Activated CD4-positive, alpha-beta memory T cell treated with anti-CD3 and anti-CD28 coated beads for 36 hours (primary cell): ENCODE measurements around the gene TRIM38. TPM values are rescaled to one million over a fixed set of nuclear protein-coding genes. Genes with fewer than 3 reads are reported as not detected.

Experiments
- CTCF ChIA-PET: fragments of 350-600 bp; sonication (Branson Sonifier 250); formaldehyde crosslinking; loops from one replicate; lab custom pipeline; 2021; ENCODE audit warnings: antibody characterized with exemption, inconsistent platforms; lab: Charles Lee
- POLR2A ChIA-PET: fragments of 350-600 bp; sonication (Branson Sonifier 250); formaldehyde crosslinking; loops from one replicate; lab custom pipeline; 2021; ENCODE audit warnings: antibody characterized with exemption; lab: Charles Lee
- DNase-seq: peaks from one replicate; pipeline ENCODE4 v3.0.0-alpha.2; 2020
- H3K27ac Mint-ChIP-seq: one replicate; pipeline ENCODE4 v1.8.0; 2021; ENCODE audit warnings: mixed read lengths
- H3K27me3 Mint-ChIP-seq: one replicate; pipeline ENCODE4 v1.8.0; 2021; ENCODE audit warnings: mixed read lengths
- H3K36me3 Mint-ChIP-seq: one replicate; pipeline ENCODE4 v1.8.0; 2021; ENCODE audit warnings: mixed read lengths
- H3K4me1 Mint-ChIP-seq: one replicate; pipeline ENCODE4 v1.8.0; 2021; ENCODE audit warnings: low read depth, mixed read lengths
- H3K4me3 Mint-ChIP-seq: one replicate; pipeline ENCODE4 v1.8.0; 2021; ENCODE audit warnings: mild to moderate bottlenecking, mixed read lengths
- H3K9me3 Mint-ChIP-seq: one replicate; pipeline ENCODE4 v1.8.0; 2021; ENCODE audit warnings: mixed read lengths
- intact Hi-C: fragments of 100-400 bp; cut with micrococcal nuclease; formaldehyde crosslinking; loops from one replicate; pipeline ENCODE4 v1.15.1; 2023
- total RNA-seq, 2 experiments: library from RNA; stranded (reverse); gene quantifications; one replicate each; pipeline ENCODE4 v1.2.3, GENCODE V29; 2021

TRIM38 gene
- total RNA-seq, 2 experiments from 2014 or later = 29.5 to 30.8 TPM

DNA sequence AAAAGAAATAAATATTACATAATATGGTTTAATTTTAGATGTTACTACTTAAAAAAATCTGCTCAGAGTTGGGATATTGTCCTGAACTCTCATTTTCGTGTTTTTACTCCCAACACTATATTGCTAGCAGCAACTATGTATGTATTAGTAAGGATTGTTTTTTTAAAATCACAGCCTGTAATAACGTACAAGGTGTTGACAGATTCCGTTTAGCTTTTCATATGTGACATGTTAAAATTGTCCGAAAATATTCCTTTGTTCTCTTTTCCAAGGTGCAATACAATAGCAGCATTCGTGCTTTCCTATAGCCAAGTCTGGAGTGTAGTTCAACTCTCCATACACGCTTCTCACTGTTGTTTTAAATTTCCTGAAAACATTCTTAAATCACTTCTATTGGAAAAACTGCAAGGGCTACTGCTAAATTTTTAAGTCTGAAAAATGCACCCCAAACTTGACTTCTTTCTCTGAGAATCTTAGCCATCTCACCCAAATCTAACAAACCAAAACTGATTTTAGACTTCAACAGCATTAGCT is 65.7 kb downstream of the TRIM38 start:
- Mint-ChIP-seq H3K27me3 (peaks cover 15% of the 10 kb centered on the region), H3K4me3 (no peak overlapping the region), H3K9me3 (no peaks in the 10 kb centered on the region), H3K36me3 (peaks cover 14% of the 10 kb centered on the region), H3K4me1 (peaks cover 56% of the 10 kb centered on the region), H3K27ac (peak overlapping the region; percentile 74)
- intact Hi-C loops = loop anchor here (5.0 to 10.0 kb wide), 4 partner anchors 1093 to 1864 kb away; partner anchors contain the start of gene RIPOR2
- ChIA-PET POLR2A (interaction anchor here (0.7 to 16.3 kb wide), 6 partner anchors 11 to 171 kb away, joined by 3 to 675 read pairs (median 36); a partner anchor contains a TSS), CTCF (interaction anchor here (3.9 to 9.0 kb wide), 2 partner anchors 9 to 16 kb away, joined by 68 to 87 read pairs; a partner anchor contains a TSS)
- DNase-seq = no peak

GRCh38 chr6:26028746-26029569 is 66.4 kb downstream of the TRIM38 start:
- peaks cover 15% of the 10 kb centered on the region for H3K36me3 Mint-ChIP-seq
- intact Hi-C loops = loop anchor here (5.0 to 10.0 kb wide), 4 partner anchors 1094 to 1863 kb away; partner anchors contain the start of gene RIPOR2
- H3K4me3 Mint-ChIP-seq = peak overlapping the region; percentile 9
- H3K4me1 Mint-ChIP-seq = peaks cover 60% of the 10 kb centered on the region
- peaks cover 15% of the 10 kb centered on the region for H3K27me3 Mint-ChIP-seq
- H3K27ac Mint-ChIP-seq = peak overlapping the region; percentile 74
- ChIA-PET POLR2A (interaction anchor here (1.1 to 16.3 kb wide), 3 partner anchors 15 to 170 kb away, joined by 3 to 675 read pairs (median 3); a partner anchor contains a TSS), CTCF (interaction anchor here (9.0 kb wide), 1 partner anchor 10 kb away, joined by 87 read pairs; a partner anchor contains a TSS)
- no peak for DNase-seq
- no peaks in the 10 kb centered on the region for H3K9me3 Mint-ChIP-seq

DNA sequence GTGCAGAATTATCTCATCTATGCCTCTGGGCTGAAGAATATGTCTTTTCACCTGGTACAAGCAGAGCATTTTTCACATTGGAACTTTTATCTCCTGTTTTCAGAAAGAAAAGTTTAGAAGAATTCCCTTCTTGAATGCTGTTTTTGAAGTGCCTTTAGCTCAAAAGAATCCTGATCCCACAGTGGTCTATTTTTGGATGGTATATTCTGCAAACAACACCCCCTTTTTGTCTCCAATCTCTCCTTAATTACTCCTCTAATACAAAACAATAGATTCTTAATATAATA is 66.9 kb downstream of the TRIM38 start:
- Mint-ChIP-seq H3K4me3 (no peak overlapping the region), H3K27ac (peak overlapping the region; percentile 74), H3K27me3 (peaks cover 15% of the 10 kb centered on the region), H3K4me1 (peaks cover 64% of the 10 kb centered on the region), H3K9me3 (no peaks in the 10 kb centered on the region), H3K36me3 (peaks cover 15% of the 10 kb centered on the region)
- ChIA-PET CTCF (interaction anchor here (9.0 kb wide), 1 partner anchor 11 kb away, joined by 87 read pairs; a partner anchor contains a TSS), POLR2A (interaction anchor here (1.1 to 16.3 kb wide), 4 partner anchors 8 to 26 kb away, joined by 3 to 675 read pairs (median 110); a partner anchor contains a TSS)
- intact Hi-C loops = loop anchor here (5.0 to 10.0 kb wide), 4 partner anchors 1095 to 1863 kb away; partner anchors contain the start of gene RIPOR2
- DNase-seq = no peak

DNA sequence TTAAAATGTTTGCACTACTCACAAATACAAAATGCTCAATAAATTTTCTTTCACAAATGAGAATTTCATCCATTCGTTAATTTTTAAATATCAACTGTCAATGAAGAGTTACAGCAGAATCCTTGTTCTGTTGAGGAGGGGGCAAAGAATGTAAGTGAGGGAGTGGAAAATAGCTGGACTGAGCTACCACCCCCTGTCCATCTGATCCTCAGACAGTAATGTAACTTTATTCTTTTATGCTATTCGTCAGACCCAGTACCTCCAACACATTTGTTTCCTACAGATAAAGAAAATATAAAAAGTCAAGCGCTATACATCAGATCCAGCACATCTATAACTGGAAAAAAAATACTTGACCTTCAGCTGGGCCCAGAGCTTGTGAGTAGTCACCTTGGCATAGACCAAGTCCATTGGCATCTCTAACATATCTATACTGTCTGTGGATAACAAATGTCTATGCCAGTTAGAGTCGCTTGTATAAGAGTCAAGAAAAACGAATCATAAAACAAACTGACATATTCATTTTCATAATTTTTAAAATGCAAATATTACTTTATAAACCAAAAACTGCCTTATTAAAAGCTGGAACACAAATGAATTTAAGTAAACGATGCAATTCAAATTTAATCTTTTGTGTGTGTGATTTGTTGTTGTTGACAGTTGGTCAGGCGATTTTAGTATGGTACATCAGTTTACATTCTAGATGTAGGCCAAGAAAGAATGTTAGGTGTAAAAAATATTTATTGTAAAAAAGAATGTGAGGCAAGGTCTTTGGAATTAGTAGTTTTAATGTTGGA is 67.5 kb downstream of the TRIM38 start:
- intact Hi-C loops = loop anchor here (5.0 to 10.0 kb wide), 6 partner anchors 167 to 1862 kb away; partner anchors contain the start of gene RIPOR2
- ChIA-PET CTCF (interaction anchor here (0.5 to 9.0 kb wide), 4 partner anchors 11 to 143 kb away, joined by 3 to 87 read pairs (median 24); a partner anchor contains a TSS), POLR2A (interaction anchor here (1.1 to 16.3 kb wide), 8 partner anchors 9 to 167 kb away, joined by 3 to 675 read pairs (median 68); a partner anchor contains a TSS)
- H3K36me3 Mint-ChIP-seq = peaks cover 15% of the 10 kb centered on the region
- no peak for DNase-seq
- H3K27me3 Mint-ChIP-seq = peaks cover 17% of the 10 kb centered on the region
- H3K4me3 Mint-ChIP-seq = peak overlapping the region; percentile 45
- peaks cover 64% of the 10 kb centered on the region for H3K4me1 Mint-ChIP-seq
- H3K27ac Mint-ChIP-seq = peak overlapping the region; percentile 99
- H3K9me3 Mint-ChIP-seq = no peaks in the 10 kb centered on the region

DNA sequence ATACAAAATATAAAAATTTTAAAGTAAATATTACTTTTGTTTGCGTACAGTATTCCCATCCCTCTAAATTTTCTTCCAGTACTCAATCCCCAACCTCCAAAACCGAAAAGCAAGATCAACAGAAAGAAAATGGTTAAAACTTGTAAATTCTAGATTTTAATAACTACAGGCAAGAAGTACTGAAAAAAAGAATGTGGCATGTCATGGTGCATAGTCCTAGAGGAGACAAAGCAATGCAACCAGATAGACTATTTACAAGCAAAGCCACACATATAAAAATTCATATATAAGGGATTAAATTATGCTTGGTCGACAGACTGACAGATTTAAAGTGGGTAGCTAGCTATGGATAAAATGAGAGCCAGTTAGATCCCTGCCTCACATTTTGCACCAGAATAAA is 68.1 kb downstream of the TRIM38 start:
- ChIA-PET CTCF (interaction anchor here (0.5 to 9.0 kb wide), 6 partner anchors 12 to 142 kb away, joined by 3 to 87 read pairs (median 4); partner anchors contain the start of gene HFE), POLR2A (interaction anchor here (1.0 to 16.3 kb wide), 12 partner anchors 10 to 1862 kb away, joined by 3 to 675 read pairs (median 16); partner anchors contain the start of gene TRIM38)
- Mint-ChIP-seq H3K27ac (peak overlapping the region; percentile 99), H3K9me3 (no peaks in the 10 kb centered on the region), H3K4me1 (peaks cover 58% of the 10 kb centered on the region), H3K36me3 (peaks cover 15% of the 10 kb centered on the region), H3K4me3 (peak overlapping the region; percentile 83), H3K27me3 (peaks cover 17% of the 10 kb centered on the region)
- intact Hi-C loops = loop anchor here (5.0 kb wide), 2 partner anchors 167 to 1782 kb away; a partner anchor contains a TSS
- DNase-seq = no peak

DNA sequence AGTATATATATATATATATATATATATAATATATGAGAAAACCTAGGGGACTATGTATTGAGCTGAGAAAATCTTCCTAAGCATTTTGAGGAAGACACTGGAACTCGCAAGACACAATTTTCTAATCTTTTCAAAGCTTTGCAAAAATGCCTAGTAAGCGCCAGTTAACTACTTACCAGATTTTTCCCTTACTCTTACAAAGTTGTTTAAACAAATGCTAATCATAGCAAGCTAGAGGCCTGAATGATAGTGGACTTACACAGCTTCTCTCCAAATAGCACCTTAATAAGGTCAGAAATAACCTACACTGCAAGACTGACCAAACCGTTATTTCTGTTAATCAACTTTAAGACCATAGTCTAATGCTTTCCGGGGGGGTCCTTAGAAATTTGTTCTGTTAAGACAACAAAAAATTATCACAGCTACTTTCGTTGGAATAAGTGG is 68.6 kb downstream of the TRIM38 start:
- DNase-seq = no peak
- intact Hi-C loops = loop anchor here (5.0 kb wide), 2 partner anchors 166 to 1781 kb away; a partner anchor contains a TSS
- Mint-ChIP-seq H3K4me1 (peaks cover 54% of the 10 kb centered on the region), H3K4me3 (peak overlapping the region; percentile 83), H3K27me3 (peaks cover 17% of the 10 kb centered on the region), H3K27ac (peak overlapping the region; percentile 99), H3K36me3 (peaks cover 15% of the 10 kb centered on the region), H3K9me3 (no peaks in the 10 kb centered on the region)
- POLR2A ChIA-PET = interaction anchor here (0.6 to 16.3 kb wide), 20 partner anchors 10 to 1862 kb away, joined by 3 to 675 read pairs (median 6); partner anchors contain the start of gene TRIM38
- CTCF ChIA-PET = interaction anchor here (0.6 to 9.0 kb wide), 6 partner anchors 12 to 130 kb away, joined by 3 to 87 read pairs (median 4); partner anchors contain the start of gene HFE

DNA sequence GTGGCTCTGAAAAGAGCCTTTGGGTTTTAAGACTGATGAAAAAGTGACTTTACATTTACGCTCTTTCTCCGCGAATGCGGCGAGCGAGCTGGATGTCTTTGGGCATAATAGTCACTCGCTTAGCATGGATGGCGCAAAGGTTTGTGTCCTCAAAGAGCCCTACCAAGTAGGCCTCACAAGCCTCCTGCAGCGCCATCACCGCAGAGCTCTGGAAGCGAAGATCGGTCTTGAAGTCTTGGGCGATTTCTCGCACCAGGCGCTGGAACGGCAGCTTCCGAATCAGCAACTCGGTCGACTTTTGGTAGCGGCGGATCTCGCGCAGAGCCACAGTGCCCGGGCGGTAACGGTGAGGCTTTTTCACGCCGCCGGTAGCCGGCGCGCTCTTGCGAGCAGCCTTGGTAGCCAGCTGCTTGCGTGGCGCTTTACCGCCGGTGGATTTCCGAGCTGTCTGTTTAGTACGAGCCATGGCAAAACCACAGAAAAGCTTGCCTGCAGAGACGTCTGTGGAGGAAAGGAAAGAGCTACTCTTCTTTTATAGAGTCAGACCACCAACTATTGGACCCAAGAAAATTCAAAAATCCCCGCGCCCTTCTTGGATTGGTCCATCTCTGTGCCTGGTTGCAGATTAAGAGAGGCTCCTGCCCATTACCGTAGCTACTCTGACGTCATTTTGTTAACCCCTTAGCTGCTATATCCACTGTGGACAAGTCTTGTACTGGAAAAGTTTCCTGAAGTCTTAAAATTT is 69.2 kb downstream of the TRIM38 start:
- CTCF ChIA-PET = interaction anchor here (0.6 to 9.0 kb wide), 9 partner anchors 13 to 130 kb away, joined by 3 to 87 read pairs (median 5); partner anchors contain the start of gene HFE
- intact Hi-C loops = loop anchor here (2.0 to 5.0 kb wide), 3 partner anchors 125 to 1781 kb away; a partner anchor contains a TSS
- H3K4me1 Mint-ChIP-seq = peaks cover 49% of the 10 kb centered on the region

DNA sequence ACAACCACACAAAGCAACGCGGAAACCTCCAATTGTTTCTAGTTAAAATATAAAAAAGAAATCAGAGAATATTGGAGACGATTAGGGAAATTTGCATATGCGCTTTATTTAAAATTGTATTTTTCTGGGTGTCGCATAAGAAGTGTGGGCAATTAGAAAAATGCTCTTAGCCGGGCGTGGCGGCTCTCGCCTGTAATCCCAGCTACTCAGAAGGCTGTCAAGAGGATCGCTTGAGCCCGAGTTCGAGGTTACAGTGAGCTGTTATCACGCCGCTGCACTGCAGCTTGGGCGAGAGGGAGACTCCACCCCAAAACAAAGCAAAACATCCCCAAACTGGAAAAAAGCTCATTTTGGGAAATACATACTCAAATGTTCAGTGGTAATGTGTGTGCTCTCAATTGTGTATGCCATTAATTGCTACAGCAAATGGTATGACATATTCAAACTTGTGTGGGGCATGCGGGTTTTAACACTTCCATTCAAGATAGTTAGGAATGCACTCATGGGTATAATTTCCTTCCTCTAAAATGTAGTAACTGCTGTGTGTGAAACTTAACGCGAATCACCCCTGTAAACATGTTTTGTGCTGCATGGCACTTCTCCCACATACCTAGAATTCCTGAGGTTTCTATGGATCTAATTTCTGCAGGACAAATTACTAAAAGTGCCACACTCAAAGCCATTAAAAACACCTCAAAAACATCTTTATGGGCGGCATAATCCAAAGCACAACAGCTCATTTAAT is 69.9 kb downstream of the TRIM38 start:
- CTCF ChIA-PET = interaction anchor here (0.6 to 9.0 kb wide), 7 partner anchors 12 to 576 kb away, joined by 4 to 87 read pairs (median 6); a partner anchor contains a TSS
- peak; percentile 57 for DNase-seq
- peak overlapping the region; percentile 99 for H3K27ac Mint-ChIP-seq
- POLR2A ChIA-PET = interaction anchor here (0.6 to 16.3 kb wide), 30 partner anchors 8 to 1834 kb away, joined by 3 to 675 read pairs (median 5); partner anchors contain the start of gene TRIM38
- peaks cover 13% of the 10 kb centered on the region for H3K36me3 Mint-ChIP-seq
- peaks cover 42% of the 10 kb centered on the region for H3K4me1 Mint-ChIP-seq
- intact Hi-C loops = loop anchor here (1.0 to 5.0 kb wide), 6 partner anchors 11 to 1780 kb away; a partner anchor contains a TSS
- H3K27me3 Mint-ChIP-seq = peaks cover 12% of the 10 kb centered on the region
- peak overlapping the region; percentile 83 for H3K4me3 Mint-ChIP-seq
- no peaks in the 10 kb centered on the region for H3K9me3 Mint-ChIP-seq

More for the DNA sequence above, 69.2 kb downstream of the TRIM38 start:
- Mint-ChIP-seq H3K4me3 (peak overlapping the region; percentile 83), H3K27me3 (peaks cover 17% of the 10 kb centered on the region), H3K27ac (peak overlapping the region; percentile 99), H3K36me3 (peaks cover 15% of the 10 kb centered on the region), H3K9me3 (no peaks in the 10 kb centered on the region)
- peak; percentile 93 for DNase-seq
- POLR2A ChIA-PET = interaction anchor here (0.6 to 16.3 kb wide), 27 partner anchors 11 to 1861 kb away, joined by 3 to 675 read pairs (median 5); partner anchors contain the start of gene TRIM38

- peaks cover 36% of the 10 kb centered on the region for H3K4me1 Mint-ChIP-seq
- peak; percentile 84 for DNase-seq
- intact Hi-C loops = loop anchor here (1.0 to 5.0 kb wide), 6 partner anchors 10 to 1779 kb away; a partner anchor contains a TSS
- H3K4me3 Mint-ChIP-seq = peak overlapping the region; percentile 83
- CTCF ChIA-PET = interaction anchor here (0.6 to 9.0 kb wide), 7 partner anchors 11 to 575 kb away, joined by 4 to 87 read pairs (median 6); a partner anchor contains a TSS
- H3K9me3 Mint-ChIP-seq = no peaks in the 10 kb centered on the region
- H3K27me3 Mint-ChIP-seq = peaks cover 12% of the 10 kb centered on the region
- POLR2A ChIA-PET = interaction anchor here (0.6 to 16.3 kb wide), 19 partner anchors 9 to 1832 kb away, joined by 3 to 675 read pairs (median 9); partner anchors contain the start of gene TRIM38
- H3K36me3 Mint-ChIP-seq = peaks cover 13% of the 10 kb centered on the region
- H3K27ac Mint-ChIP-seq = peak overlapping the region; percentile 99
Measured at GRCh38 chr6:26033085-26033940, 70.7 kb downstream of the TRIM38 start.
